Mesenchymal stem cell (in vitro differentiated cells and primary cell): ENCODE results near the gene PLEKHD1.

Experiments
- DNase-seq: peaks from one replicate; pipeline ENCODE4 v3.0.0-alpha.2; 2013
- H2AFZ ChIP-seq: one replicate; pipeline ENCODE4 v1.6.1; 2013; ENCODE audit warnings: low read depth, mild to moderate bottlenecking, control low read depth, inconsistent platforms, low read length, moderate library complexity
- H2AK5ac ChIP-seq: 2 replicates; pipeline ENCODE4 v1.6.1; 2013; ENCODE audit warnings: low read length, moderate library complexity, mild to moderate bottlenecking, inconsistent platforms; ENCODE audit not compliant: severe bottlenecking
- H2BK120ac ChIP-seq: one replicate; pipeline ENCODE4 v1.6.1; 2013; ENCODE audit warnings: low read depth, mild to moderate bottlenecking, inconsistent platforms, low read length, moderate library complexity
- H2BK12ac ChIP-seq, 2 experiments: one replicate each; pipeline ENCODE4 v1.6.1; 2013; ENCODE audit warnings: inconsistent platforms in 2 of 2, low read length in 2 of 2, mild to moderate bottlenecking in 2 of 2, moderate library complexity in 2 of 2, control low read depth in 1 of 2
- H2BK15ac ChIP-seq: one replicate; pipeline ENCODE4 v1.6.1; 2013; ENCODE audit warnings: mild to moderate bottlenecking, low read depth, inconsistent platforms; ENCODE audit not compliant: poor library complexity, severe bottlenecking
- H2BK5ac ChIP-seq: 2 replicates; pipeline ENCODE4 v1.6.1; 2013; ENCODE audit warnings: low read depth, mild to moderate bottlenecking, low read length, control low read depth, inconsistent platforms; ENCODE audit not compliant: poor library complexity, severe bottlenecking
- H3K14ac ChIP-seq, 2 experiments: one replicate each; pipeline ENCODE4 v1.6.1; 2013; ENCODE audit warnings: inconsistent platforms in 2 of 2, low read length in 2 of 2, control low read depth in 1 of 2, mild to moderate bottlenecking in 1 of 2, moderate library complexity in 1 of 2
- H3K18ac ChIP-seq, 2 experiments: one replicate each; pipeline ENCODE4 v1.6.1; 2013; ENCODE audit warnings: inconsistent platforms in 2 of 2, low read length in 2 of 2, control low read depth in 1 of 2, low read depth in 1 of 2, mild to moderate bottlenecking in 1 of 2
- H3K23ac ChIP-seq, 2 experiments: one replicate each; pipeline ENCODE4 v1.6.1; 2013; ENCODE audit warnings: inconsistent platforms in 2 of 2, low read length in 2 of 2, mild to moderate bottlenecking in 2 of 2, moderate library complexity in 2 of 2, control low read depth in 1 of 2
- H3K27ac ChIP-seq: 2 replicates; pipeline ENCODE4 v1.5.1; 2013; ENCODE audit warnings: mild to moderate bottlenecking, moderate library complexity, low read length, control low read depth, inconsistent platforms; ENCODE audit not compliant: poor library complexity, severe bottlenecking
- H3K27me3 ChIP-seq, 2 experiments: 2 replicates each; pipeline versions ENCODE4 v1.6.1 to v1.7.0; 2013; ENCODE audit warnings: low read length in 2 of 2, mild to moderate bottlenecking in 2 of 2, moderate library complexity in 2 of 2, control low read depth in 1 of 2, inconsistent platforms in 1 of 2; ENCODE audit not compliant: control insufficient read depth in 1 of 2, insufficient read depth in 1 of 2
- H3K36me3 ChIP-seq, 2 experiments: 2 replicates each; pipeline versions ENCODE4 v1.6.1 to v1.7.0; 2013; ENCODE audit warnings: low read length in 2 of 2, control low read depth in 1 of 2, inconsistent platforms in 1 of 2, low read depth in 1 of 2, mild to moderate bottlenecking in 1 of 2; ENCODE audit not compliant: insufficient read depth in 2 of 2, control insufficient read depth in 1 of 2
- H3K4ac ChIP-seq, 2 experiments: one replicate each; pipeline ENCODE4 v1.6.1; 2013; ENCODE audit warnings: inconsistent platforms in 2 of 2, low read length in 2 of 2, mild to moderate bottlenecking in 2 of 2, moderate library complexity in 2 of 2, control low read depth in 1 of 2, low read depth in 1 of 2
- H3K4me1 ChIP-seq: 2 replicates; pipeline ENCODE4 v1.6.1; 2013; ENCODE audit warnings: low read depth, low read length, control low read depth; ENCODE audit not compliant: control insufficient read depth, insufficient read depth
- H3K4me2 ChIP-seq: 2 replicates; pipeline ENCODE4 v1.6.1; 2013; ENCODE audit warnings: low read length, mild to moderate bottlenecking, inconsistent platforms; ENCODE audit not compliant: poor library complexity, severe bottlenecking
- H3K4me3 ChIP-seq, 2 experiments: 2 replicates each; pipeline versions ENCODE4 v1.5.1 to v1.7.0; 2013; ENCODE audit warnings: low read length in 2 of 2, mild to moderate bottlenecking in 2 of 2, control low read depth in 1 of 2, low read depth in 1 of 2; ENCODE audit not compliant: insufficient read depth in 1 of 2
- H3K79me1 ChIP-seq: replicated peaks from 2 replicates; pipeline ENCODE4 v1.6.1; 2013; ENCODE audit warnings: mild to moderate bottlenecking, control low read depth, low read length, inconsistent platforms; ENCODE audit not compliant: poor library complexity, severe bottlenecking
- H3K9ac ChIP-seq: 2 replicates; pipeline ENCODE4 v1.7.0; 2013; ENCODE audit warnings: mild to moderate bottlenecking, low read length, moderate library complexity
- H3K9me3 ChIP-seq: 2 replicates; pipeline ENCODE4 v1.7.0; 2013; ENCODE audit warnings: mild to moderate bottlenecking, low read length; ENCODE audit not compliant: control insufficient read depth
- H4K8ac ChIP-seq: one replicate; pipeline ENCODE4 v1.6.1; 2013; ENCODE audit warnings: inconsistent platforms, mild to moderate bottlenecking, low read length, moderate library complexity
- H4K91ac ChIP-seq: one replicate; pipeline ENCODE4 v1.6.1; 2013; ENCODE audit warnings: mild to moderate bottlenecking, low read length, inconsistent platforms
- WGBS: methylation state at CpG from one replicate; pipeline ENCODE4 v1.1.7; 2013; ENCODE audit warnings: mixed read lengths; 5-methylcytosine and 5-hydroxymethylcytosine counted together

PLEKHD1 gene

DNA sequence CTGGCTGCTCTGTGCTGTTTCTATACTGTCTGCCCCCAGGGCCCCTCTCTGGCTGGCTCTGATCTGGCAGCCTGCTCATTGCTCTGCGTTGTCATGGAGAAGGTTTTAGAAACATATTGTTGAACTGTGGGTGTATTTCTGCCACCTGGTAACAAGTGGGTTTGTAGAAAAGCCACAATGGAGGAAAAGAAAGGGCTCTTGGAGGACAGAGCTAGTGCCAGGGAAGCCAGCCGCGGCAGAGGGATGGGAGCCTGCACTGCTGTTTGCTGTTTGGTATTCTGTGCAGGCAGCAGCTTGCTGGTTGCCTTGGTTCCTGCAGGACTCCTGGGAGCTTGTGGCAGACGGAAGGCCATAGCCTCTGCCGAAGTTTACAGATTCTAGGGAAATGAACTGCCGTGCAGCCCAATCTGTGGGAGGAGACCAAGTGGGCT, 75.1 kb downstream of the PLEKHD1 start:
- Histone ChIP-seq H2BK5ac (no peak overlapping the region), H3K36me3 (no peaks in the 10 kb centered on the region), H3K79me1 (no peaks in the 10 kb centered on the region), H3K23ac (no peak overlapping the region), H3K9ac (no peak overlapping the region), H2BK12ac (no peak overlapping the region), H2BK120ac (no peak overlapping the region), H3K9me3 (no peaks in the 10 kb centered on the region), H2AK5ac (no peak overlapping the region), H2BK15ac (no peak overlapping the region), H3K14ac (no peak overlapping the region), H2AFZ (no peak overlapping the region), H3K4me2 (no peak overlapping the region), H3K18ac (no peak overlapping the region), H4K8ac (no peak overlapping the region), H3K27ac (no peak overlapping the region), H4K91ac (no peak overlapping the region), H3K4me3 (no peak overlapping the region), H3K27me3 (peaks cover 73 to 75% of the 10 kb centered on the region in 2 experiments), H3K4ac (no peak overlapping the region), H3K4me1 (no peaks in the 10 kb centered on the region)
- no peak for DNase-seq
- WGBS, result 53% methylated on average over 6 of the region's 6 CpGs

DNA sequence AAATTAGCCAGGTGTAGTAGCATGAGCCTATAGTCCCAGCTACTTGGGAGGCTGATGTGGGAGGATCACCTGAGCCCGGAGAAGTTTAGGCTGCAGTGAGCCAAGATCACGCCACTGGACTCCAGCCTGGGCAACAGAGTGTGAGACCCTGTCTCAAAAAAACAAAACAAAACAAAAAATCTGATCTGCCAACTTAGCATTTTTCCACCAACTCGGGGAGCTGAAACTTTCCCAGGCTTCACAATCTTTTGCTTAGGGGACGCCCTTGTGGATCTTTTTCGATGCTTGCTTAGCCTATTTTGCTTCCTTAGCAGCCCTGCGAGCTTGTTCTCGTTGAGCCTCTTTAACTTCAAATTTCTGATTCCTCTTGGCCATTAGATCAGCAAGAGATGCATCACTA, 76.3 kb downstream of the PLEKHD1 start:
- Histone ChIP-seq H3K14ac (no peak overlapping the region), H3K4me2 (no peak overlapping the region), H3K36me3 (no peaks in the 10 kb centered on the region), H3K9ac (no peak overlapping the region), H2AK5ac (no peak overlapping the region), H2AFZ (no peak overlapping the region), H3K18ac (no peak overlapping the region), H3K4me3 (no peak overlapping the region), H3K27me3 (peaks cover 75 to 83% of the 10 kb centered on the region in 2 experiments), H2BK12ac (no peak overlapping the region), H3K9me3 (no peaks in the 10 kb centered on the region), H4K8ac (no peak overlapping the region), H2BK5ac (no peak overlapping the region), H2BK120ac (no peak overlapping the region), H3K79me1 (no peaks in the 10 kb centered on the region), H2BK15ac (no peak overlapping the region), H3K23ac (no peak overlapping the region), H3K27ac (no peak overlapping the region), H3K4ac (no peak overlapping the region), H3K4me1 (no peaks in the 10 kb centered on the region), H4K91ac (no peak overlapping the region)
- WGBS, result 80% methylated on average over 7 of the region's 7 CpGs
- no peak for DNase-seq

DNA sequence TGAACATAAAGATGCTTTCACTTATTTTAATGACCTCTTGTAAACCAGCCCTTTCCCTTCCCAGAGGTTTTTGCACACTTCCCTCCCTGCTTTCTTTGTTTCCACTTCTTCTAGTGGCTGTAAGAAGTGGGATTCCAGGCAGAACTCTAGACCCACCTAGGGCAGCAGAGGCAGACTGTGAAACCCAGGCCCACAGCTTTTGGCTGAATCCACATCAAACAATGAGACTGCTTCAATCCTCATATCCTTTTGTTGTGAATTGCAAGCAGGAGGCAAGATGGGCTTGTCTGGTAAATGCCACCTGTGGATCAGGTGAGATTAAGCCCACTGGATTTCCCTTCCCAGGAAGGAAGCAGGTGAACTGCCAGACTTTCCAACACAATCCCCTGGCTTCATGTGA, 77.4 kb downstream of the PLEKHD1 start:
- Histone ChIP-seq H2BK15ac (no peak overlapping the region), H2AK5ac (no peak overlapping the region)

DNA sequence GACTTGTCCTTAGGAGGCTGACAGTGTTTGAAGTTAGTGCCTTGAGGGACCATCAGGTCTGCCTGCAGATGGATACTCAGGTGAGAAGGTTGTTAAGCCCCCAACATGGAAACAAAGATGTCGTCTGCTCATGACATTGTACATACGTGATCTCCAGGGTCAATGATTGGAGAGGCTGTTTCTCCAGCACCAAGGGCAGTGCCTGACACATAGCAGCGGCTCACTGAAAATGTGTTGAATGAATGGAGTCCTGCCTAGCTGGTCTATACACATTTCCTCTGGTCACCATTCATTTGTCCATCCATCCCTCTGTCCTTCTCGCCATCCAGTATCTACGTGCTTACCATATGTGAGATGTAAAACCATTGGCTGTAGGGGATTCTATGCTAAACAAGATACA, 83.0 kb downstream of the PLEKHD1 start:
- peaks cover 83 to 94% of the 10 kb centered on the region in 2 experiments for H3K27me3 ChIP-seq
- H3K18ac ChIP-seq, result no peak overlapping the region
- no peak overlapping the region for H3K14ac ChIP-seq
- WGBS, result 86% methylated on average over 3 of the region's 5 CpGs
- no peak overlapping the region for H3K4ac ChIP-seq
- H3K9me3 ChIP-seq, result no peaks in the 10 kb centered on the region
- H4K8ac ChIP-seq, result no peak overlapping the region
- H3K36me3 ChIP-seq, result peaks cover 0 to 5% of the 10 kb centered on the region in 2 experiments
- H3K27ac ChIP-seq, result no peak overlapping the region
- H2BK120ac ChIP-seq, result no peak overlapping the region
- H2BK5ac ChIP-seq, result no peak overlapping the region
- H2AFZ ChIP-seq, result no peak overlapping the region
- no peak overlapping the region for H3K23ac ChIP-seq
- H3K4me2 ChIP-seq, result no peak overlapping the region
- H3K4me3 ChIP-seq, result no peak overlapping the region
- H2AK5ac ChIP-seq, result no peak overlapping the region
- H4K91ac ChIP-seq, result no peak overlapping the region
- DNase-seq, result no peak
- H3K9ac ChIP-seq, result no peak overlapping the region
- no peaks in the 10 kb centered on the region for H3K79me1 ChIP-seq
- no peak overlapping the region for H2BK12ac ChIP-seq
- no peak overlapping the region for H2BK15ac ChIP-seq
- H3K4me1 ChIP-seq, result peaks cover 13% of the 10 kb centered on the region

More for the DNA sequence above, 77.4 kb downstream of the PLEKHD1 start:
- no peak overlapping the region for H3K9ac ChIP-seq
- H4K91ac ChIP-seq, result no peak overlapping the region
- no peak for DNase-seq
- H2BK5ac ChIP-seq, result no peak overlapping the region
- H3K4me1 ChIP-seq, result no peaks in the 10 kb centered on the region
- H3K23ac ChIP-seq, result no peak overlapping the region
- H3K4me2 ChIP-seq, result no peak overlapping the region
- no peak overlapping the region for H2BK12ac ChIP-seq
- H3K27ac ChIP-seq, result no peak overlapping the region
- no peak overlapping the region for H3K18ac ChIP-seq
- no peaks in the 10 kb centered on the region for H3K36me3 ChIP-seq
- H2AFZ ChIP-seq, result no peak overlapping the region
- no peak overlapping the region for H3K4me3 ChIP-seq
- no peaks in the 10 kb centered on the region for H3K79me1 ChIP-seq
- peaks cover 84 to 88% of the 10 kb centered on the region in 2 experiments for H3K27me3 ChIP-seq
- H2BK120ac ChIP-seq, result no peak overlapping the region
- H3K14ac ChIP-seq, result no peak overlapping the region
- no peaks in the 10 kb centered on the region for H3K9me3 ChIP-seq
- H4K8ac ChIP-seq, result no peak overlapping the region
- no peak overlapping the region for H3K4ac ChIP-seq
